Brain microvascular endothelial cell (primary cell): ENCODE measurements around the gene BTBD9.

Source experiments
- DNase-seq: peaks from one replicate; pipeline ENCODE4 v3.0.0-alpha.2; 2020
- H3K27ac ChIP-seq: fragments of 250-450 bp; sonication (Bioruptor Pico); 2 replicates; pipeline ENCODE4 v1.5.1; 2020; ENCODE audit warnings: mild to moderate bottlenecking, moderate library complexity
- H3K27me3 ChIP-seq: fragments of 250-450 bp; sonication (Bioruptor Pico); replicated peaks from 2 replicates; pipeline ENCODE4 v1.5.1; 2020; ENCODE audit warnings: mild to moderate bottlenecking
- H3K36me3 ChIP-seq: fragments of 250-450 bp; sonication (Bioruptor Pico); replicated peaks from 2 replicates; pipeline ENCODE4 v1.5.1; 2020; ENCODE audit warnings: mild to moderate bottlenecking
- H3K4me3 ChIP-seq: 2 replicates; pipeline ENCODE4 v1.5.1; 2011; ENCODE audit warnings: low read depth, mild to moderate bottlenecking, control low read depth, low read length, moderate library complexity
- CTCF ChIP-seq: IDR thresholded peaks from 2 replicates; pipeline ENCODE4 v1.5.1; 2011; ENCODE audit warnings: low read depth, mild to moderate bottlenecking, moderate library complexity, low read length, control low read depth, inconsistent platforms; ENCODE audit errors: missing control alignments
- in situ Hi-C: cut with HindIII; loops from 2 replicates; pipeline ENCODE4 v1.10.0; 2017; ENCODE audit warnings: low sequenced_read_pairs, low pct_ligation_motif_present

Gene BTBD9

DNA sequence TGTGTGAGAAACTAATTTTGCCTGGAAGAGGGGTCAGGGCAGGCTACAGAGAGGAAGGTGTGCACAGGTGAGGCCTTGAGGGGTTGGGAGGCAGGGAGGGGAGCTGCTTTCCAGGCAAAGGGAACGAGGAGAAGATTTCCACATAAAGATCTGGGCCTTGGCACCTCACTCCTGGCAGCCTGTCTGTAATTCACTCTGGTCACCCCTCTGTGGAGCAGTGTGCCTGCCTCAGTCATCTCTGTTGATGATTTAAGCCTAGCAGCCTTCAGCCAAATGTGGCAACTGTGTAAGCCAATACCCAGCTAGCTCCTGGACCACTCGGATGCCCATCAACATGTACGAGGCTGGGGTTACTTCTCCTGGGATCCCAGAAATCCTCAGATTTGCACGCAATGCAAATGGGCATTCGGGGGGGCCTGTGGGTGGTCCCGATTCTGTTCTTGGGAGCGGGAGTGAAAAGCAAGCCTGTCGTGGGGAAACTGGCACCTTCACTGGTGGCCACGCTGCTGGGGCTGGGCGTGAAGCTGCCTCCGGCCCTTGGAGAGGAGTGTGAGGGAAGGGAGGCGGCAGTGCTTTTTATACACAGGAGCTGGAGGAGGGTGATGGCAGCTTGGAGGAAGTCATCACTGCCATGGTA, 459.8 kb downstream of the BTBD9 start:
- Histone ChIP-seq H3K27me3 (no peaks in the 10 kb centered on the region), H3K36me3 (no peaks in the 10 kb centered on the region), H3K4me3 (no peak overlapping the region), H3K27ac (no peak overlapping the region)
- in situ Hi-C loops, result no loop called here
- TF ChIP-seq CTCF, result no peak
- DNase-seq, result no peak

- H3K27ac ChIP-seq, result no peak overlapping the region
- peak; percentile 13 for TF ChIP-seq CTCF
- H3K4me3 ChIP-seq, result no peak overlapping the region
- in situ Hi-C loops, result no loop called here
- no peaks in the 10 kb centered on the region for H3K36me3 ChIP-seq
- H3K27me3 ChIP-seq, result no peaks in the 10 kb centered on the region
- no peak for DNase-seq
Measured at GRCh38 chr6:38179300-38179699, 460.4 kb downstream of the BTBD9 start.

- no peak for TF ChIP-seq CTCF
- in situ Hi-C loops, result no loop called here
- H3K27ac ChIP-seq, result no peak overlapping the region
- H3K27me3 ChIP-seq, result no peaks in the 10 kb centered on the region
- H3K4me3 ChIP-seq, result no peak overlapping the region
- no peaks in the 10 kb centered on the region for H3K36me3 ChIP-seq
- DNase-seq, result no peak
Measured at GRCh38 chr6:38178584-38178886, 461.2 kb downstream of the BTBD9 start.

GRCh38 chr6:38177882-38178583, 461.7 kb downstream of the BTBD9 start:
- Histone ChIP-seq H3K36me3 (no peaks in the 10 kb centered on the region), H3K27me3 (no peaks in the 10 kb centered on the region), H3K4me3 (no peak overlapping the region), H3K27ac (no peak overlapping the region)
- no peak for TF ChIP-seq CTCF
- DNase-seq, result no peak
- in situ Hi-C loops, result no loop called here

DNA sequence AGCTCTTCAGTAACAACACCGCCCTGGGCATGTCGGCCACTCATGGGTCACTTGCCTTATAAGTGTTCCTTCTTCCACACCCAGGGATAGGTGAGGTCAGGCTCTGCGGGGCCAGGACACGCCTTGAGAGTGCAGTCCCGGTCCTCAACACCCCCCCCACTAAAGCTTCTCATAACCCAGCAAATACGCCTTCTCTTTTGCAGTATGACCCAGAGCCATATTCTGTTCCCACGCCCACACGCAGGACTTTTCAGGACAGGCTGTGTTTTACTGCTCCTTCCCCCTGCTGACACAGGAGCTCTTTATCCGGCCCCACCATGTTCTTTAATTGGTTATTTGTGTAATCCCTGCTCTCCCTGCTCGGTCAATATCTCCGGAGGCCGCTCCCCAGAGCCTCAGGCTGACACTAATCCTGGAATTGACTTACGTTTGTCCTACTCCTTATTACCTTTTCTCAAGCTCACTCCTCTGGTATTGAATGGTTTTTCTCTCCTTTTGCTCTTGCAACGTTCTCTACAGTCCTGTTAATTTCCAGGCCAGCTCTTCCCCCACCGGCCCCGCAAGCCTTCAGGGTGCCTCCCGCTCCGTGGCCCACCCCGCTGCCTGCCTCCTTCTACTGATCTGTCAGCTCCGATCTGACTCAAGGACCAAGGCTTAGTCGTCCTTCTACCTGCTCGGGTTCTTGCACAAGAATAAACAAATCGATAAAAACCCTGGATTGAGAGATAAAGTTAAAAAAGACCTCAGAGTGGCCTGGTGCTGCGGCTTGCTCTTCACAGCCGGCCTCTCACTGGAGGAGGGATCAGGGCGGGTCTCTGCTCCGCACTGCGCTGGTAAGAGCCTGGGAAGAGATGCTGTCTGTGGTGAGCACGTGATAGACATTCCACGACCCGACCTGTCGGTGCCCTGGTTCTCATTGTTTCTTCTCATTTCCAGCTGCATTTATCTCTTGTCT, 462.7 kb downstream of the BTBD9 start:
- H3K36me3 ChIP-seq, result no peaks in the 10 kb centered on the region
- H3K27ac ChIP-seq, result no peak overlapping the region
- no peak for TF ChIP-seq CTCF
- DNase-seq, result peak; percentile 43
- in situ Hi-C loops, result no loop called here
- H3K27me3 ChIP-seq, result no peaks in the 10 kb centered on the region
- H3K4me3 ChIP-seq, result no peak overlapping the region
